GM13976 (cell line): Measurements from ENCODE around the gene TXLNB.

Experiments used
- DNase-seq: peaks from one replicate; pipeline ENCODE4 v3.0.0; 2012; ENCODE audit warnings: low spot score
- in situ Hi-C: fragments of 300-500 bp; cut with MboI; formaldehyde crosslinking; loops from one replicate; pipeline ENCODE4 v1.12.0; 2022; ENCODE audit warnings: low sequenced_read_pairs, mixed read lengths, inconsistent platforms; ENCODE audit not compliant: unreplicated experiment
- TF ChIP-seq, protein P1 (sequence below): IDR thresholded peaks from 2 replicates; pipeline ENCODE4 v1.5.1; 2012; ENCODE audit warnings: borderline replicate concordance, mild to moderate bottlenecking; ENCODE audit not compliant: insufficient read depth; ENCODE audit errors: extremely low read depth, missing control alignments, control extremely low read depth

Gene TXLNB

DNA sequence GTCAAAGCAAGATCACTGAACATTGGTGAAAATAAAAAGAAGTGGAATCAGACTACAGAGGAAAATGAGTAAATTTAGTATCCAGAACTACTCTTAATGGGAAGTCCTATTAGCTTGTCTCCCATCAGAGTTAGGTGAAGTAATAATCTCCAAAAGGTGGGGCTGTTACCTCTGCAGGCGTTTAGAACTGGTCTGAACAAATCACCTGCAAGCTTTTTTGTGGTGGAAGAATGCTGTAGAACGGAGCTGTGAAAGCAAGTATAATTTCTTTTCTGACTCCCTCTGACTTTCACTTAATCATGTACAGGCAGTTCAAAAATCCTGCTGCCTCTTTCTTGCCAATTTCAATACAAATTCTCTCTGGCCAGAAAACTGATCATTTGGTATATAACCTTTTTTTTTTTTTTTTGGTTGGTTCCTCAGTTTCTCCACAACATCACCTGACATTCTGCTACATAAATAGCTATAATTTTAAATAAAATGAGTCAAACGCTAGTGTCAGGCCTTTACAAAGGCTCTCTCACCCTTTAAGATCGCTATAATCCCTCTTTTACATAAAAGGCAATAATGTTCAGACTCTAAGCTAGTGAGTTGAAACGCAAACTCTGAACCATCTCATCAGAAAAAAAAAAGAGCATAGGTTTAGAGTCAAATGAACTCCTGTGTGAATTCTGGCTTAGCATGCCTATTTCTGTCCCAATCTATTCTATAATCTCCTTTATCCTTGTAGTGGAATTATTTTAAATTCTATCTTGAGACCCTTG lies 43.8 kb upstream of the TXLNB start:
- in situ Hi-C loops = no loop called here
- DNase-seq = no peak
- TF ChIP-seq, protein P1, sequence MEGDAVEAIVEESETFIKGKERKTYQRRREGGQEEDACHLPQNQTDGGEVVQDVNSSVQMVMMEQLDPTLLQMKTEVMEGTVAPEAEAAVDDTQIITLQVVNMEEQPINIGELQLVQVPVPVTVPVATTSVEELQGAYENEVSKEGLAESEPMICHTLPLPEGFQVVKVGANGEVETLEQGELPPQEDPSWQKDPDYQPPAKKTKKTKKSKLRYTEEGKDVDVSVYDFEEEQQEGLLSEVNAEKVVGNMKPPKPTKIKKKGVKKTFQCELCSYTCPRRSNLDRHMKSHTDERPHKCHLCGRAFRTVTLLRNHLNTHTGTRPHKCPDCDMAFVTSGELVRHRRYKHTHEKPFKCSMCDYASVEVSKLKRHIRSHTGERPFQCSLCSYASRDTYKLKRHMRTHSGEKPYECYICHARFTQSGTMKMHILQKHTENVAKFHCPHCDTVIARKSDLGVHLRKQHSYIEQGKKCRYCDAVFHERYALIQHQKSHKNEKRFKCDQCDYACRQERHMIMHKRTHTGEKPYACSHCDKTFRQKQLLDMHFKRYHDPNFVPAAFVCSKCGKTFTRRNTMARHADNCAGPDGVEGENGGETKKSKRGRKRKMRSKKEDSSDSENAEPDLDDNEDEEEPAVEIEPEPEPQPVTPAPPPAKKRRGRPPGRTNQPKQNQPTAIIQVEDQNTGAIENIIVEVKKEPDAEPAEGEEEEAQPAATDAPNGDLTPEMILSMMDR = no peak

DNA sequence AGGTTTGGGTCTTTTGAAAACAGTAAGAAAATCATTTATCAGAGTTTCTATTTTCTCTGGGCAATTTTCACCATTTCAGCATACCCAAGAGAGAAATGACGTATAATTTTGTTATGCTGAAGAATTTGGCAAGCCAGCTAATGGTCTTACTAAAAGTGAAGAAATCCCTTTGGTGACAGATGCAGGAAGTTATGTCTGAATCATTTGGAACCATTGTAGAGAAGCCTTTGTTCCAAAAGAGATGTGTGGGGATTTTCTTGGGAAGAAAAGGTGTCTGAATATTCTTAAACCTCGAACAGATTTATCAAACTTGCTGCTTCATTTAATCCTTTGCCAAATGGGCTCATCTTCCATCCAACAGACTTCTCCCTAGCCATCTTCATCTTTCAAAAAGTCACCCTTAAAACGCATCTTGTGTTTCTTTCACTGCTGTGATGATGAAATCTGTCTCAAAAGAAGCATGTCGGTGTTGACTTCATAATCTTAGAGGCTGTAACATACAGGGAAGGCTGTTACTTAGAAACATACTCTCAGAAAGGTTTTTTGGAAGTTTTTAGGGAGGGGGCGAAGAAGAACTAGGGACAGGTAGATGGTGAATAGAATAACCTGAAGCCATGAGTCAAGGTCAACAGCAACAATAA lies 43.1 kb upstream of the TXLNB start:
- no peak for DNase-seq
- in situ Hi-C loops = no loop called here

DNA sequence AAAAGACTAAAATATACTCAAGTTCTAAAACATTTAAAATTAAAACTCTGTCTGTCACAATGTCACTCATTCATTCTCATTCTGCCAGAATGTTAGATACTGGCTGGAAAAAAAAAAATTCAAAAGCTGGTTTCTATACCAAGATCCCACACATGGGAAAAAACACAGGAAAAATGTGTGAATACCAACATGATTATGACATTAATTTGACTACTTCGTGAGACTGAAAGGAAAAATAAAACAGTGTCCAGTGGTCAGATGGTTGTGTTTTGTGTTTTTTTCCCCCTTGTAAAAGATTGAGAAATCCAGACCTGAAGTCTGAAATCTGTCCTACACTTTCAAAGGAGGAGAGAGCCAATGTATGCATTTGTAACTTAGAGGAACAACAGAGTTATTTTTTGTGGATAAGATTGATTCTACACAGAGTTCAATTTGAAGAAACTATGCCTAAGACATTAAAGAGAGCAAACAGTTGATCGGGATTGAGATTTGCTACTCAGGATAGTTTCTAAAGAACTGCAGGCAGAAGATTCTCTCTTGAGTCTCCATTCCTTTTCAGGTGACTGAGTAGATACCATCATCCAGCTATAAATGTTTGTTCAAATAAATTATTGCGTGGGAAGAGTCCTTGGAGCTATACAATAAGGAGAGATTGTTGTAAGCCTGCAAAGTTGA lies 39.2 kb upstream of the TXLNB start:
- in situ Hi-C loops = no loop called here
- TF ChIP-seq, protein P1 = no peak
- no peak for DNase-seq

More for the DNA sequence above, 43.1 kb upstream of the TXLNB start:
- TF ChIP-seq, protein P1 = no peak

DNA sequence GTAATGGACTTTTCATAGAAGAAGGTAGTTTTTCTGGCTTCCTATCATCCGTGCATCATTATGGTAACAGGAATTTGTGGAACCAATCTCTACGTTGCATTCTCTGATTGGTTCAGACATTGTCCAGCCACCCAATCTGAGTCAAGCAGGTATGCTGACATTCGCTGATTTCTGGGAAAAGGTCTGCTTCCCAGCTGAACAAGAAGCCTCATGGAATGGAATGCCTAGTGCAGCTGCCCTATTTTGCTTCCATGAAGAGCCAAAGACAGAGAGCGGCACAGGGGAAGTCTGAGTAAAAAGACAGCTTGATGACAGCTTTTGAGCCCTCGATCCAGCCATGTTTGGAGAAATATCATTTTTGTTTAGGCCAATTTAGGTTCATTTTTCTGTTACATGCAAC lies 38.5 kb upstream of the TXLNB start:
- no peak for DNase-seq
- TF ChIP-seq, protein P1 = no peak
- in situ Hi-C loops = no loop called here

DNA sequence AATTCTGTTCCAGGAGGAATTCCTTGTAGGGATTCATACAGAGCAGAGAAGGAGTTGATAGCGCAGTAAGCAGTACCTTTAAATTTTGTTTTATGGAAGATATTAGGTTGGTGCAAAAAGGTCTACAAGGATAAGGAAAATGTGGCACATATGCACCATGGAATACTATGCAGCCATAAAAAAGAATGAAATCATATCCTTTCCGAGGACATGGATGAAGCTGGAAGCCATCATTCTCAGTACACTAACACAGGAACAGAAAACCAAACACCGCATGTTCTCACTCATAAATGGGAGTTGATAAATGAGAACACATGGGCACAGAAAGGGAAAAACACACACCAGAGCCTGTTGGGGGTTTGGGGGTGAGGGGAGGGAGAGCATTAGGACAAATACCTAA lies 37.4 kb upstream of the TXLNB start:
- TF ChIP-seq, protein P1 = no peak
- no peak for DNase-seq
- in situ Hi-C loops = no loop called here

DNA sequence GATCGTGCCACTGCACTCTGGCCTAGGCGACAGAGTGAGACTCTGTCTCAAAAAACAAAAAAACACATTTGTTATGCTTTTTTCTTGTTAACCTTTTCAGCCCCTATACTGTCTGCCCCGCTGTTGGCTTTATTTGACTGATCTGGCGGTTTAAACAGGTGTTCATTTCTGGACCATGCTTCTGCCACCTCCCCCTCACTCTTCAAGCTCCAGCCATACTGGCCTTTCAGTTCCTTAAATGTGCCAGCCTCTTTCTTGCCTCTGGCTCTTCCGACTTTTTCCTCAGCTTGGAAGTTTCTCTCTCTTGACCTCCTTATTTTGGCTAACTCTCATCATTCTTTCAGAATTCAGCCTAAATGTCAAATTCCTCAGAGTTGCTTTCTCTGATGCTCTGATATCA lies 35.2 kb upstream of the TXLNB start:
- TF ChIP-seq, protein P1 = no peak
- DNase-seq = no peak
- in situ Hi-C loops = no loop called here
